Nephron progenitor cell (in vitro differentiated cells): ENCODE data around the gene DDX47.

ENCODE experiments used
- DNase-seq: peaks from one replicate; pipeline ENCODE4 v3.0.0; 2021
- H3K27ac Mint-ChIP-seq: 2 replicates; pipeline ENCODE4 v1.8.0; 2021; ENCODE audit warnings: mild to moderate bottlenecking, moderate library complexity, mixed read lengths
- H3K27me3 Mint-ChIP-seq: 2 replicates; pipeline ENCODE4 v1.8.0; 2021; ENCODE audit warnings: mild to moderate bottlenecking, low read depth, mixed read lengths; ENCODE audit not compliant: poor library complexity
- H3K36me3 Mint-ChIP-seq: 2 replicates; pipeline ENCODE4 v1.8.0; 2021; ENCODE audit warnings: low read depth, mixed read lengths
- H3K4me1 Mint-ChIP-seq: 2 replicates; pipeline ENCODE4 v1.8.0; 2021; ENCODE audit warnings: mixed read lengths
- H3K4me3 Mint-ChIP-seq: 2 replicates; pipeline ENCODE4 v1.8.0; 2021; ENCODE audit warnings: mild to moderate bottlenecking, moderate library complexity, mixed read lengths
- H3K9me3 Mint-ChIP-seq: 2 replicates; pipeline ENCODE4 v1.8.0; 2021; ENCODE audit warnings: mild to moderate bottlenecking, moderate library complexity, mixed read lengths
- CTCF ChIP-seq: fragments of 200-600 bp; sonication (generic); IDR thresholded peaks from 2 replicates; pipeline ENCODE4 v1.5.0; 2021; ENCODE audit warnings: antibody characterized with exemption

The DDX47 gene

GRCh38 chr12:12786706-12787601 lies 26.2 kb upstream of the DDX47 start:
- H3K27me3 Mint-ChIP-seq, result peaks cover 11% of the 10 kb centered on the region
- peaks cover 64% of the 10 kb centered on the region for H3K4me1 Mint-ChIP-seq
- H3K36me3 Mint-ChIP-seq, result peaks cover 5% of the 10 kb centered on the region
- DNase-seq, result peak; percentile 59
- no peak for TF ChIP-seq CTCF
- H3K9me3 Mint-ChIP-seq, result peaks cover 6% of the 10 kb centered on the region
- H3K4me3 Mint-ChIP-seq, result peak overlapping the region; percentile 74
- peak overlapping the region; percentile 72 for H3K27ac Mint-ChIP-seq

DNA sequence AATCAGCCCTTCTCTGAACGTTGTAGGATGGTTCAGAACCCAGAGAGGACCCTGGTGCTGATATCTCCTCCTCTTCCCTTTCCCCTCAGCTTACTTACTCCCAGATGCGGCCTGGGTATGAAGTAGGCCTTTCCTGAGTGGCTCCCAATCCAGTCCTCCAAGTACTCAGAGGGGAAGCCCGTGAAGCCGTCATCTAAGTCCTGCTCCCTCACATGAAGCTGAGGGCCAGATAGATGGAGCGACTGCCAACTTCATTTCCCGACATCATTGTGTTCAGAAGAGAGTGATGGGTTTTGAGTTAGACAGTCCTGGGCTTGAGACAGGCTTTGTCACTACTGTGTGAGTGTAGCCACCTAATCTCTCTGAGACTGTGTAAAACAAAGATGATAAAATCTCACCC lies 25.0 kb upstream of the DDX47 start:
- peaks cover 11% of the 10 kb centered on the region for H3K27me3 Mint-ChIP-seq
- no peaks in the 10 kb centered on the region for H3K36me3 Mint-ChIP-seq
- H3K27ac Mint-ChIP-seq, result no peak overlapping the region
- H3K4me3 Mint-ChIP-seq, result no peak overlapping the region
- H3K4me1 Mint-ChIP-seq, result peaks cover 69% of the 10 kb centered on the region
- H3K9me3 Mint-ChIP-seq, result no peaks in the 10 kb centered on the region
- no peak for DNase-seq
- no peak for TF ChIP-seq CTCF

DNA sequence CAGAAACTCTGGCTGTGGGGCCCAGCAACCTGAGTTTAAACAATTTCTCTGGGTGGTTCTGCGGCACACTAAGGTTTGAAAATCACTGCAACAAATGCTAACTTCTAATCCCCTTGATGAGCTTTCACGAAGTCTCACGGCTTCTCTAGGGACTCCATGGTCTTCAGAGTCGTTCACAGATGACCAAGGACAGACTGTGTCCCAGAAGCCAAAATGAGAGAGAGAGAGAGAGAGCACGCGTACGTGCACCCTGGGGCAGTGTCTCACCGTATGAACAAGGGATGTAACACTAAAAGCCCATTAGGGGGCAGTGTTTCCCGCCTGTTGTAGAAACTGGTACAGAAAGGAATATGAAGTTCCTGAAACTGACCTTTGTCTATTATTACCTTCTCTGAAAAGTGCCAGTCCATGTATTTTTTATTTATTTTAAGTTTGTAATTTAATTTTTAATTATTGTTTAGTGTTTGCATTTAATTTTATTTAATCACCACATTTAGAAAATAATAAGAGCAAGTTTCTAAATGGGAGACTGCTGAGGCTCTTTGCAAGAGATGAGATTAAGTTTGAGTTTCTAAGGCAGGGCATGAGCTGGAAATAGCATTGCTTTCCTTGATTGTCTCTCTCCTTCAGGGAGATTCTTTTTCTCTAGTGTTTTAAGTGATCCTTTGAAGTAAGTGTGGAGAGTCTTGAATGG lies 24.3 kb upstream of the DDX47 start:
- Mint-ChIP-seq H3K4me1 (peaks cover 72% of the 10 kb centered on the region), H3K27ac (no peak overlapping the region), H3K4me3 (peak overlapping the region; percentile 65), H3K27me3 (peaks cover 11% of the 10 kb centered on the region), H3K9me3 (no peaks in the 10 kb centered on the region), H3K36me3 (no peaks in the 10 kb centered on the region)
- peak; percentile 82 for TF ChIP-seq CTCF
- peak; percentile 53 for DNase-seq

- Mint-ChIP-seq H3K36me3 (no peaks in the 10 kb centered on the region), H3K4me3 (peak overlapping the region; percentile 25), H3K27me3 (peaks cover 3% of the 10 kb centered on the region), H3K27ac (no peak overlapping the region), H3K9me3 (no peaks in the 10 kb centered on the region), H3K4me1 (peaks cover 65% of the 10 kb centered on the region)
- TF ChIP-seq CTCF, result no peak
- DNase-seq, result no peak
Observed at GRCh38 chr12:12790956-12791355, 22.2 kb upstream of the DDX47 start.

- DNase-seq, result no peak
- no peaks in the 10 kb centered on the region for H3K36me3 Mint-ChIP-seq
- peak overlapping the region; percentile 58 for H3K27ac Mint-ChIP-seq
- H3K4me3 Mint-ChIP-seq, result peak overlapping the region; percentile 25
- no peak for TF ChIP-seq CTCF
- peaks cover 68% of the 10 kb centered on the region for H3K4me1 Mint-ChIP-seq
- peaks cover 3% of the 10 kb centered on the region for H3K27me3 Mint-ChIP-seq
- no peaks in the 10 kb centered on the region for H3K9me3 Mint-ChIP-seq
Observed at GRCh38 chr12:12791756-12792369, 21.3 kb upstream of the DDX47 start.
